SU-DHL-6 (cell line): ENCODE data around the gene CORO7.

Source experiments
- EZH2phosphoT487 ChIP-seq: fragments of 200-600 bp; sonication (generic), shearing (Covaris generic); conservative IDR thresholded peaks from 2 replicates; pipeline ENCODE4 v1.6.1; 2018; ENCODE audit warnings: mild to moderate bottlenecking, antibody characterized with exemption, low read length, moderate library complexity, mixed read lengths
- TF ChIP-seq, protein P1 (sequence below): fragments of 200-600 bp; sonication (generic); IDR thresholded peaks from one replicate; pipeline ENCODE4 v1.5.1; 2017; ENCODE audit warnings: antibody characterized with exemption, mild to moderate bottlenecking, low read length, moderate library complexity; ENCODE audit not compliant: insufficient read depth, poor library complexity, severe bottlenecking

DNA sequence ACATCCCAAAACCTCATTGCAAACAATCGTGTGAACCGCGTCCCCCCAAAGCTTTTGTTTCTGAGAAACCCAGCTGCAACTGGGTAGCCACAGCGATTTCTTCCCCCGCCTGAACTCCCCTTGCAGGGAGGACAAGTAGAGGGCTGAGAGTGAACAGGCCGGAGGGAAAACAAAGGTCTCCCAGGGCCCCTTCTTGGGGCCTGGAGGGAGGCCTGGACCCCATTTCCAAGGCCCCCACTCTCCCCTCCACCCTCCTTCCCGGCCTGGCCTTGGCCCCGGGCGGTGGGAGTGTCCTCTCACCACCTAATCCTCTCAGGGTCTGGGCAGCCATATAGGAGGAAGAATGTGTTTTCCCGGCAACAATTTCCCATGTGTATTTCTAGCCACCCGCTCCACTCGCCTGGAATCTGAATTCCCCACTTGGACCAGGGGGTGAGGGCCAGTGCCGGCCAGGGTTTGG, 97.9 kb downstream of the CORO7 start:
- TF ChIP-seq, protein P1, sequence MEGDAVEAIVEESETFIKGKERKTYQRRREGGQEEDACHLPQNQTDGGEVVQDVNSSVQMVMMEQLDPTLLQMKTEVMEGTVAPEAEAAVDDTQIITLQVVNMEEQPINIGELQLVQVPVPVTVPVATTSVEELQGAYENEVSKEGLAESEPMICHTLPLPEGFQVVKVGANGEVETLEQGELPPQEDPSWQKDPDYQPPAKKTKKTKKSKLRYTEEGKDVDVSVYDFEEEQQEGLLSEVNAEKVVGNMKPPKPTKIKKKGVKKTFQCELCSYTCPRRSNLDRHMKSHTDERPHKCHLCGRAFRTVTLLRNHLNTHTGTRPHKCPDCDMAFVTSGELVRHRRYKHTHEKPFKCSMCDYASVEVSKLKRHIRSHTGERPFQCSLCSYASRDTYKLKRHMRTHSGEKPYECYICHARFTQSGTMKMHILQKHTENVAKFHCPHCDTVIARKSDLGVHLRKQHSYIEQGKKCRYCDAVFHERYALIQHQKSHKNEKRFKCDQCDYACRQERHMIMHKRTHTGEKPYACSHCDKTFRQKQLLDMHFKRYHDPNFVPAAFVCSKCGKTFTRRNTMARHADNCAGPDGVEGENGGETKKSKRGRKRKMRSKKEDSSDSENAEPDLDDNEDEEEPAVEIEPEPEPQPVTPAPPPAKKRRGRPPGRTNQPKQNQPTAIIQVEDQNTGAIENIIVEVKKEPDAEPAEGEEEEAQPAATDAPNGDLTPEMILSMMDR = no peak
- no peak for TF ChIP-seq EZH2phosphoT487
